IPS DF 4.7 (cell line): ENCODE results near the gene STPG4.

ENCODE experiments used
- DNase-seq: peaks from one replicate; pipeline ENCODE4 v3.0.0-alpha.2; 2013; ENCODE audit warnings: low spot score; ENCODE audit errors: extremely low read depth

STPG4 gene

DNA sequence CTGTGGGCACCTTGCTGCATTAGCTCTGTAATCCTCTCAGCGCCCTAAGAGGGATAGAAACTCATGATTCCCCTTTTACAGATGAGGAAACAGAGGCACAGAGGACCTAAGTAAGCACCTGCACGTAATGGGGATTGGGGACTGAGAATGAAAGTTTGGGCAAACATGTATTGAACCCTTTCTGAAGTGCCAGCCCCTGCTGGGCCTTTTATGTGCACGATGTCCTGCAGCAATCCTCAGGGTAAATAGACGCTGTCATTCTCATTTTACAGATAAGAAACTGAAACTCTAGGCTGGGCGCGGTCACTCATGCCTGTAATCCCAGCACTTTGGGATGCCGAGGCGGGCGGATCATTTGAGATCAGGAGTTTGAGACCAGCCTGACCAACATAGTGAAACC is 117.4 kb downstream of the STPG4 start:
- DNase-seq: no peak
